Stomach (tissue), 19 donors: ENCODE data around the gene TMEM222. TPM values are rescaled to one million over a fixed set of nuclear protein-coding genes. Genes with fewer than 3 reads are reported as not detected.
A peak's percentile ranks its signal among the peaks of the same experiment; 100 is the strongest.

Source experiments
- DNase-seq, 2 donors: peaks; one replicate each; pipeline versions ENCODE4 v3.0.0 to v3.0.0-alpha.2; 2013 to 2019
- H3K27ac ChIP-seq, 5 donors: fragments of 200-600 bp in 4 of 5; sonication (generic) in 4 of 5; one replicate each; pipeline ENCODE4 v1.5.1; 2013 to 2019; ENCODE audit warnings: mild to moderate bottlenecking in 1 of 5, moderate library complexity in 1 of 5
- H3K27me3 ChIP-seq, 3 donors: fragments of 200-600 bp; sonication (generic); one replicate each; pipeline ENCODE4 v1.5.1; 2017 to 2019; ENCODE audit warnings: mixed run types in 1 of 3
- H3K36me3 ChIP-seq, 4 donors: fragments of 200-600 bp; sonication (generic); 1 replicate in 3 of 4; 2 replicates in 1 of 4; pipeline ENCODE4 v1.5.1; 2016 to 2019
- H3K4me1 ChIP-seq, 4 donors: fragments of 200-600 bp; sonication (generic); one replicate each; pipeline ENCODE4 v1.5.1; 2016 to 2019
- H3K4me3 ChIP-seq, 4 donors: fragments of 200-600 bp; sonication (generic) in 3 of 4; one replicate each; pipeline ENCODE4 v1.5.1; 2016 to 2019; ENCODE audit warnings: mild to moderate bottlenecking in 1 of 4
- H3K9me3 ChIP-seq, 4 donors: fragments of 200-600 bp; sonication (generic); one replicate each; pipeline ENCODE4 v1.5.1; 2016 to 2019
- CTCF ChIP-seq, 7 experiments: fragments of 450-650 bp in 4 of 7; fragments of 200-600 bp in 3 of 7; sonication (generic) in 3 of 7; IDR thresholded peaks; one replicate each; pipeline ENCODE4 v1.5.1; 2016 to 2019; ENCODE audit warnings: antibody characterized with exemption in 7 of 7, control low read depth in 2 of 7, mild to moderate bottlenecking in 1 of 7
- EP300 ChIP-seq: sonication (generic); formaldehyde crosslinking; IDR thresholded peaks from one replicate; pipeline ENCODE4 v1.6.1; 2017; ENCODE audit warnings: antibody characterized with exemption
- POLR2A ChIP-seq, 4 donors: fragments of 450-650 bp; IDR thresholded peaks; one replicate each; pipeline ENCODE4 v1.6.1; 2016; ENCODE audit warnings: antibody characterized with exemption in 4 of 4, control low read depth in 2 of 4, mild to moderate bottlenecking in 1 of 4, moderate library complexity in 1 of 4
- POLR2AphosphoS5 ChIP-seq, 3 donors: sonication (generic); formaldehyde crosslinking; IDR thresholded peaks; one replicate each; pipeline ENCODE4 v1.6.1; 2016; ENCODE audit warnings: antibody characterized with exemption in 3 of 3
- WGBS, 5 donors: extraction: QIAGEN DNeasy Blood & Tissue Kit in 3 of 5; methylation state at CpG; one replicate each; pipeline versions ENCODE4 v1.1.5 to v1.1.7; 2013 to 2018; 5-methylcytosine and 5-hydroxymethylcytosine counted together
- intact Hi-C: fragments of 100-400 bp; cut with DNase I; formaldehyde crosslinking; loops from one replicate; pipeline ENCODE4 v1.15.1; 2023; ENCODE audit warnings: low total_unique reads
- long read RNA-seq, 10 donors: transcript quantifications; one replicate each; lab custom pipeline, GENCODE V29; 2026
- polyA plus RNA-seq, 3 donors: library from polyadenylated mRNA; stranded (reverse); fragments of 200-250 nt; gene quantifications; one replicate each; pipeline ENCODE4 v1.2.3, GENCODE V29; 2013
- total RNA-seq, 5 donors: library from RNA; depleted of rRNA; stranded (reverse); fragments of >200 nt; gene quantifications; one replicate each; pipeline versions ENCODE4 v1.1.0 to v1.2.3, GENCODE V29; 2014 to 2016
- donor health status: healthy with polysubstance abuse.
- donor health status: Bipolar disorder and iron deficiency.
- donor health status: healthy.

Gene TMEM222
- 10 to 100 TPM in 3 of 5 donors, 1 to 10 TPM in 2; 1.8 to 18.8 (median 16.5) TPM for total RNA-seq
- polyA plus RNA-seq: 10 to 100 TPM; 28.5 to 39.9 (median 38.6) TPM
- long read RNA-seq, donor 1, partial matches to known transcripts: 0 of 3 reads
- long read RNA-seq, donor 1, other reads (novel, unspliced or antisense): 0 of 3 reads
- long read RNA-seq, donor 2, transcript TMEM222-211 (6 exons, 1,613 nt): major isoform, 8 of 8 reads
- long read RNA-seq, donor 2, partial matches to known transcripts: 0 of 8 reads
- long read RNA-seq, donor 2, other reads (novel, unspliced or antisense): 0 of 8 reads
- long read RNA-seq, donor 3, partial matches to known transcripts: 0 of 3 reads
- long read RNA-seq, donor 3, other reads (novel, unspliced or antisense): 0 of 3 reads
- long read RNA-seq, donor 4: 0 reads
- long read RNA-seq, donor 5, transcript TMEM222-211 (6 exons, 1,613 nt): major isoform, 7 of 12 reads
- long read RNA-seq, donor 5, partial matches to known transcripts: 0 of 12 reads
- long read RNA-seq, donor 5, other reads (novel, unspliced or antisense): 0 of 12 reads
- long read RNA-seq, donor 6: 0 reads
- long read RNA-seq, donor 7, transcript TMEM222-211 (6 exons, 1,613 nt): major isoform, 8 of 11 reads
- long read RNA-seq, donor 7, partial matches to known transcripts: 0 of 11 reads
- long read RNA-seq, donor 7, other reads (novel, unspliced or antisense): 0 of 11 reads
- long read RNA-seq, donor 8, transcript TMEM222-211 (6 exons, 1,613 nt): major isoform, 5 of 17 reads
- long read RNA-seq, donor 8, partial matches to known transcripts: 12 of 17 reads
- long read RNA-seq, donor 8, other reads (novel, unspliced or antisense): 0 of 17 reads
- long read RNA-seq, donor 9, transcript TMEM222-211 (6 exons, 1,613 nt): major isoform, 6 of 7 reads
- long read RNA-seq, donor 9, partial matches to known transcripts: 0 of 7 reads
- long read RNA-seq, donor 9, other reads (novel, unspliced or antisense): 0 of 7 reads
- long read RNA-seq, donor 10, partial matches to known transcripts: 0 of 3 reads
- long read RNA-seq, donor 10, other reads (novel, unspliced or antisense): 0 of 3 reads

DNA sequence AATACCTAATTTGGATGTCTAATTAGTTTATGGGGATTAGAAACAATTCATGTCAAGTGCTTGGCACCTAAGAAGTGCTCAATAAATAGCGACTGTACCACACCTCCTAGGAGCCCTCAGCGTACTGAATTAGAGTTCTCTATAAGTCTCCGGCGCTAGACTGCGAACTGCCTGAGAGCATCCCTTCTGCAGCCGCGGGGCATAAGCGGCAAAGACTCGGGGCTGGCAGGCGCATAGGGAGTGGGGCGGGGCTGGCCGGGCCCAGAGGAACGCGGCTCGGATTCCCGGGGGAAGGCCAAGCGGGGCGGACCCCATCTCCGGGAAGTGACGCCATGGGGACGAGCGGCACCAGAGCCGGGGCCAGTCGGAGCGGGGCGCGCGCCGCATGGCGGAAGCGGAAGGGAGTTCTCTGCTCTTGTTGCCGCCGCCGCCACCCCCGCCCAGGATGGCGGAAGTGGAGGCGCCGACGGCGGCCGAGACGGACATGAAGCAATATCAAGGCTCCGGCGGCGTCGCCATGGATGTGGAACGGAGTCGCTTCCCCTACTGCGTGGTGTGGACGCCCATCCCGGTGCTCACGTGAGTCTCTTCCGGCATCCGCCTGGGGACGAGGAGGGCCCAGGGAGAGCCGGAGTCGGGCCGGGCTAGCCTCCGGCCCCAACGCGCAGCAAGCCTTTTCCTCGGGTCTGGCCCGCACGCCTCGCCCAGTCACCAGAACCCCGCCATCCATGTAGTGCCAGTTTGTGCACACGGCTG lies at the start of gene TMEM222:
TSS of gene TMEM222 (plus strand) at position 351 of the 756 bp plus-strand sequence. CDS start at position 386, 35 bp downstream.
- H3K27me3 ChIP-seq: peaks cover 0 to 6% (median 3%) of the 10 kb centered on the region in 3 donors
- 0 to 1% (median 1%) methylated on average over 42 to 67 of the region's 67 CpGs for WGBS, 5 donors
- intact Hi-C loops: no loop called here

DNA sequence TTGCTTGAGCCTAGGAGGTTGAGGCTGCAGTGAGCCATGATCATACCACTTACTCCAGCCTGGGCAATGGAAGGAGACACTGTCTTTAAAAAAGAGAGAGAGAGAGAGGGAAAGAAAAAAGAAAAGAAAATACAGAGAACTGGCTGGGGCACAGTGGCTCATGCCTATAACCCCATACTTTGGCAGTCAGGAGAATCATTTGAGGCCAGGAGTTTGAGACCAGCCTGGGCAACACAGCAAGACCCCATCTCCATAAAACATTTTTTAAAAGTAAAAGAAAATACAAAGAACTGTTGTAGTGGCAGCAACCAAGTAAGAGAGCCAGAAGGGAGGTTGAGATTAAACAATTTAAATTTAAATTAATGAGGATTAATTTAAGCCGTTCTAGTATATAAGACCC lies 47.8 kb upstream of the TMEM222 start:
- no peak overlapping the region for H3K27ac ChIP-seq
- no peaks in the 10 kb centered on the region for H3K27me3 ChIP-seq
- no peaks in the 10 kb centered on the region for H3K4me1 ChIP-seq
- WGBS, 5 donors: 87 to 100% (median 94%) methylated on average over 1 of the region's 1 CpG
- H3K4me3 ChIP-seq: no peak overlapping the region
- H3K9me3 ChIP-seq: no peaks in the 10 kb centered on the region
- TF ChIP-seq EP300 (no peak), CTCF (IDR thresholded peaks at IDR 0.05) (no peak), POLR2AphosphoS5 (IDR thresholded peaks at IDR 0.05) (no peak), POLR2A (IDR thresholded peaks at IDR 0.05) (no peak)
- no peak for DNase-seq
- intact Hi-C loops: no loop called here
- H3K36me3 ChIP-seq: peaks cover 0 to 27% (median 21%) of the 10 kb centered on the region in 4 donors

More for the DNA sequence above, at the start of gene TMEM222:
- peak within 1 kb of the TSS; percentile 86 to 92 (median 91) for H3K27ac ChIP-seq
- peak; percentile 98 to 99 for DNase-seq
- peak within 1 kb of the TSS; percentile 77 to 96 (median 90) for H3K4me3 ChIP-seq
- H3K4me1 ChIP-seq: peaks cover 19 to 54% (median 44%) of the 10 kb centered on the region in 4 donors
- TF ChIP-seq EP300 (no peak), POLR2AphosphoS5 (IDR thresholded peaks at IDR 0.05) (peak; percentile 65 to 96 (median 86)), CTCF (IDR thresholded peaks at IDR 0.05) (peak in 4 of 7 experiments; percentile 14 to 37 (median 28)), POLR2A (IDR thresholded peaks at IDR 0.05) (no peak)
- no peaks in the 10 kb centered on the region for H3K9me3 ChIP-seq
- H3K36me3 ChIP-seq: peaks cover 19 to 29% (median 28%) of the 10 kb centered on the region in 4 donors

GRCh38 chr1:27275696-27276095 lies 46.3 kb upstream of the TMEM222 start:
- Histone ChIP-seq H3K4me1 (no peaks in the 10 kb centered on the region), H3K4me3 (no peak overlapping the region), H3K9me3 (no peaks in the 10 kb centered on the region), H3K36me3 (peaks cover 0 to 27% (median 17%) of the 10 kb centered on the region in 4 donors), H3K27me3 (no peaks in the 10 kb centered on the region), H3K27ac (no peak overlapping the region)
- DNase-seq: no peak
- WGBS, 5 donors: 55 to 77% (median 61%) methylated on average over 3 of the region's 3 CpGs
- intact Hi-C loops: no loop called here
- TF ChIP-seq POLR2A (IDR thresholded peaks at IDR 0.05) (no peak), EP300 (no peak), CTCF (IDR thresholded peaks at IDR 0.05) (no peak), POLR2AphosphoS5 (IDR thresholded peaks at IDR 0.05) (no peak)
